ENCODE data around the gene ZNF276.

Gene ZNF276

DNA sequence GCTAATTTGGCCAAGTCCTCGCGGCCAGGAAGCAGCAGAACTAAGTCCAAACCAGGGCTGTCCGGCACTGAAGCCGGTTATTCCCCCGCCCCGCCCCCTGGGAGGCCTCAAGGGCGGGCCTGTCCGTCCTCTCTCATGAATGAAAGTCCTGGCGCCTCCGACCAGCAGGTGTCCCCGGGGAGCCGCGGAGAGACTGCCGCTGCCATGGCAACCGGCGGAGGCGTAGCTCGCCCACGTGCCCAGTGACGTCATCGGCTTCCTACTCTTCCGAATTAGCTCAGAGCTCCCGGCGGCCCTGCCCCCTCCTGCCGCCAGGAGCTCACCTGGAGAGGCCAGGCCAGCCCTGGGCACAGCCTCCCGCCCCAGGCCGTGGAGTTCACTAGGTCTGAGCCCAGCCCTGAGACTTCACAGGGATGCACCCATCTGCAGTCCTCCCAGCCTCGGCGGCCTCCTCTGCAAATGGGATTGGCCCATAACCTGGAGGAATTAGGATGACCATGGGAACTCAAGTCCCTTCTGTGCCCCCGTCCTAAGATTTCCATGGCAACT is 21.2 kb upstream of the ZNF276 start:
- peak overlapping the region; percentile 98 for H3K27ac ChIP-seq
- no peak for TF ChIP-seq ZFX (IDR thresholded peaks at IDR 0.05; ENCODE audit: borderline replicate concordance)
- TF ChIP-seq, protein P1, sequence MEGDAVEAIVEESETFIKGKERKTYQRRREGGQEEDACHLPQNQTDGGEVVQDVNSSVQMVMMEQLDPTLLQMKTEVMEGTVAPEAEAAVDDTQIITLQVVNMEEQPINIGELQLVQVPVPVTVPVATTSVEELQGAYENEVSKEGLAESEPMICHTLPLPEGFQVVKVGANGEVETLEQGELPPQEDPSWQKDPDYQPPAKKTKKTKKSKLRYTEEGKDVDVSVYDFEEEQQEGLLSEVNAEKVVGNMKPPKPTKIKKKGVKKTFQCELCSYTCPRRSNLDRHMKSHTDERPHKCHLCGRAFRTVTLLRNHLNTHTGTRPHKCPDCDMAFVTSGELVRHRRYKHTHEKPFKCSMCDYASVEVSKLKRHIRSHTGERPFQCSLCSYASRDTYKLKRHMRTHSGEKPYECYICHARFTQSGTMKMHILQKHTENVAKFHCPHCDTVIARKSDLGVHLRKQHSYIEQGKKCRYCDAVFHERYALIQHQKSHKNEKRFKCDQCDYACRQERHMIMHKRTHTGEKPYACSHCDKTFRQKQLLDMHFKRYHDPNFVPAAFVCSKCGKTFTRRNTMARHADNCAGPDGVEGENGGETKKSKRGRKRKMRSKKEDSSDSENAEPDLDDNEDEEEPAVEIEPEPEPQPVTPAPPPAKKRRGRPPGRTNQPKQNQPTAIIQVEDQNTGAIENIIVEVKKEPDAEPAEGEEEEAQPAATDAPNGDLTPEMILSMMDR (IDR thresholded peaks at IDR 0.05): peak; percentile 81

DNA sequence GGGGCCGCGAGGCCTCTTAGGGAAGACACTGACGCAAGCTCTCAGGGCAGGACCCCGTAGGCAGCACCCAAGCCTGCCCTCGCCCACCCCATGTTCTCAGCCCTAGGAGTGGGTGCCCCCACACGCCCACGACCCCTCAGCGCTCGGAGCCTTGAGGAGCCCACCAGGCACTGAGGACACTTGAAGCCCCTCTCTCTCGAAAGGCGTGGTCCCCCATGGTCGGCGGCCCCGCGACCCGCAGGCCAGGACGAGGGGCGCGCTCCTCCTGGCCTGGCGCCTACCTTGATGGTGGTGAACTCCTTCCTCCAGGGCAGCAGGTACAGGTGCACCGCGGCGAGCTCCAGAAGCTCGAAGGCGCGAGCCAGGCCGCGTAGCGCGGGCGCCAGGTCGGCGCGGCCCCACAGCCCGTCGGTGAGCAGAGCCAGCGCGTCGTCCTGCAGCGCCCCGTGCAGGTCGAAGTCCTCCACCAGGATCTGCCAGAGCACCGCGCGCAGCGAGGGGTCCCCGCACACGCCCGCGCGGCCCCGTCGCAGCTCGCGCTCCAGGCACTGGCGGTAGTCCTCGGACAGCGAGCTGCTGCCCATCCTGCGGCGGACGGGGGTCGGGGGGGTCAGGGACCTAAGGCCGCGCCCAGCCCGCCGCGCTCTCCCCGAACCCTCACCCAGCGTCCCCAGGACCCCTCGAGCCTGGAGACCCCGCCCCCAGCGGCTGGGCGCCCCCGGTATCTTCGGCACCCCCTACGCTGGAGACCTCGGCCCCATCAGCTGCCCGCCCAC is 20.5 kb upstream of the ZNF276 start:
- TF ChIP-seq, protein P1 (IDR thresholded peaks at IDR 0.05): peak; percentile 50
- TF ChIP-seq ZFX (IDR thresholded peaks at IDR 0.05; ENCODE audit: borderline replicate concordance): no peak
- peak overlapping the region; percentile 98 for H3K27ac ChIP-seq

DNA sequence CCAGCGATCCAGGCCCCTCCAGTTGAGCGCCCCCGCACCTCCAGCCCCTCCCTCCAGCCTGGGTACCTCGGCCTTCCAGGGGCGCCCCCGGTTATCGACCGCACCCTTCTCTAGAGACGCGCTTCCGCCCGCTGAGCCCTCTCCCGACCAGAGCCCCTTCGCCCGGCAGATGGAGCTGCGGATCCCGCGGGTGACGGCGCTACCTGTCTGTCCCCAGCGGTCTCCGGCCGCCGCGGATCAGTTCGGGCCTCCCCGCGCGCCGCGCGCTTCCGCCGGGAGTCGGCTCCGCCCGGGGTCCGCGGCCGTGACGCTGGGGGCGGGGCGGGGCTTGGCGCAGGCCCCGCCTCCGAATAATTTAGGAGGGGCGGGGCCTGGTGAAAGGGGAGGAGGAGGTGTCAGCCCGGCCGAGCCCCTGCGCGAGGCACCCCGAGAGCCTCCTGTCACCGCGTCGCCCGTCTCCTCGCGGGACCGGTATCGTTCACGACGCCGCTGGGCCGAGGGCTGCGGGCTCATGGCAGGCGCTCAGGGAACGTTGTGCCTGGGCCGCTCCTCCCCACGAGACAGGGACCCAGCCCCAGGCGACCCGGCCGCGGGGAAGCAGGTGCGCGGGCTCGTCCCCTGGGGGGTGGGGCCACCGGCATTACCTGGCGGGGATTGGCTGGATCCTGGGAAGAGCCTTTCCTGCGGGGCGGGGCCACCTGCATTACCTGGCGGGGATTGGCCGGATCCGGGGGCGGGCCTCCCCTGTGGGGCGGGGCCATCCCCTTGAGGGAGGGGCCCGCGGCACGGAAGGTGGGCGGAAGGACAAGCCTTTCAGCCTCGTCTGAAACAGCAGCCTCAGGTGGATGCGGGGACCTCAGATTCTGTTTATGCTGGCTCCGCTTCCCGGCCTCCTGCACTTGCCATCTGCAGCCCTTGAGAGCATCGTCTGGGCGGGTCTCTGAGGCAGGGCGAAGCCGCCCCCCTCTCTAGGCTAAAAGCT is 19.6 kb upstream of the ZNF276 start, which contains the start of gene SPATA2L:
Gene SPATA2L (minus strand): TSS at position 281 of the 982 bp plus-strand sequence. CDS start 473 bp downstream, outside the sequence.
- H3K27ac ChIP-seq: peak within 1 kb of the TSS; percentile 98
- TF ChIP-seq, protein P1 (IDR thresholded peaks at IDR 0.05): peak; percentile 45; the same call in 1 of the 2 replicates
- TF ChIP-seq ZFX (IDR thresholded peaks at IDR 0.05; ENCODE audit: borderline replicate concordance): no peak

DNA sequence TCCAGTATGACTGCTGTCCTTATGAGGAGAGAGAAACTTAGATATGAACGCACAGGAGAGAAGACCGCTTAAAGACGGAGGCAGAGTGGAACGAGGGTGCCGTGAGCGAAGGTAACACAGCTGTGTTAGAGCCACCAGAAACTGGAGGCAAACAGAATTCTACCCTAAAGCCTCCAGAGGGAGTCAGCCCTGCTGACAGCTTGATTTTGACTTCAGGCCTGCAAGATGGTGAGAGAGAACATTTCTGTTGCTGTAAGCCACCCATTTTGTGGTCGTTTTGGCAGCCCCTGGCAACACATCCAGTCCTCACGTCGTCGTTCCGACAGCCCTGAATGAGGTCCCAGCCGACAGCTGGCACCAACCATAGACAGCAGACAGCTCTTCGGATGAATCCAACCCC is 17.1 kb upstream of the ZNF276 start:
- no peak for TF ChIP-seq ZFX (IDR thresholded peaks at IDR 0.05; ENCODE audit: borderline replicate concordance)
- TF ChIP-seq, protein P1 (IDR thresholded peaks at IDR 0.05): no peak

DNA sequence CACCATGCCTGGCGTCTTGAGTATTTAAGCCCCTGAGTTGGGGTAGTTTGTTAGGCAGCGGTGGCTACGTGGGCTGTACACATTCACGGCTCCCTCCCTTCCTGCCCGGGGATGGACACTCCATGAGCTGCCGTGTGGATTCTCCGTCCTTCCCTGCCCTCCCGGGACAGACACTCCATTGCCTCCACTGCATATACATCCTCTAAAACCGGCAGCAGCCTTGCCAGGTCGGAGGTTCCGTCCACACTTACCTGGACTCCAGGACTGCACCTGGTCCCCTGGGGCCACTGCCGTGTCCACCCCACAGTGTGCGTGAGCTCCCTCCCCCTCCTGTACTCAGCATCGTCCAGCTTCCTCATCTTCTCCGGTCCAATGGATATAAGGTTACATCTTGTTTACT is 16.3 kb upstream of the ZNF276 start:
- no peak for TF ChIP-seq ZFX (IDR thresholded peaks at IDR 0.05; ENCODE audit: borderline replicate concordance)
- TF ChIP-seq, protein P1 (IDR thresholded peaks at IDR 0.05): no peak
- H3K27ac ChIP-seq: peak overlapping the region; percentile 39

More for the DNA sequence above, 17.1 kb upstream of the ZNF276 start:
- H3K27ac ChIP-seq: no peak overlapping the region

DNA sequence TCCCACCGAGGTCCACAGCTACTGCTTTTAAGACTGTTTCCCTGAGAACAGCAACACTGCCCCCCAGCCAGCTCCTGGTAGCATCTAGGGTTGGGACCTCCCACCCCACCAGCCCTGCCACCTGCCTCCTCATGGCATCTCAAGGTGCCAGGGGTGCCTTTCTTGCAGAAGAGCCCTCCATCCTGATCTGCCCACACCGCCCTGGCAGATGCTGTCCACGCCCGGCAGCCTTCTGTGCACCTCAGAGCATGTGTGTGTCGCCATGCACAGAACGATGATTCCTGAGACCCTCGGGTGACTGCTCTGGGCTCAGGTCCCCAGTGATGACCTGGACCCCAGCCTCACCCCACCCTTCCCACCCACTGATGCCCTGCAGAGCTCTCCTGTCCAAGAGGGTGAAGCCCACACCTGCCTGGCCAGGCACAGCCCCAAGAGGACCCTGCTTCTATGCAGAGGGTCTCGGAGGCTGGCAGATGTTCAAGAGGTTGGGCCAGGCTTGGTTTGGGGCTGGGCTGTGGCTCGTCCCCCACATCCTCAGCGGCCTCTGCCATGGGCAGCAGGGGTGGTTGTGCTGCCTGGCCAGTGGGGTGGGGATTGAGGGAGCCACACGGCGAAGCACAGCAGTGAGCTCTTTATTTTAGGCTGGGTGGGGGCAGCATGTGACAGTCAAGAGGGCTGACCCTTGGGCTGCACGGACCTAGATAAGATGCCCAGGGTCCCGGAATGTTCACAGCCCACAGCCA is 14.6 kb upstream of the ZNF276 start:
- TF ChIP-seq, protein P1 (IDR thresholded peaks at IDR 0.05): no peak
- TF ChIP-seq ZFX (IDR thresholded peaks at IDR 0.05; ENCODE audit: borderline replicate concordance): no peak
- H3K27ac ChIP-seq: peak overlapping the region; percentile 39
